GM19468 (cell line): ENCODE data around the gene CRACR2A.

ENCODE experiments used
- ATAC-seq: cut with Tn5 transposase; IDR thresholded peaks from one replicate; pipeline ENCODE4 v1.9.1; 2021; ENCODE audit warnings: mild to moderate bottlenecking, moderate library complexity, moderate number of reproducible peaks; ENCODE audit not compliant: unreplicated experiment; ENCODE audit errors: extremely low read depth

The CRACR2A gene

DNA sequence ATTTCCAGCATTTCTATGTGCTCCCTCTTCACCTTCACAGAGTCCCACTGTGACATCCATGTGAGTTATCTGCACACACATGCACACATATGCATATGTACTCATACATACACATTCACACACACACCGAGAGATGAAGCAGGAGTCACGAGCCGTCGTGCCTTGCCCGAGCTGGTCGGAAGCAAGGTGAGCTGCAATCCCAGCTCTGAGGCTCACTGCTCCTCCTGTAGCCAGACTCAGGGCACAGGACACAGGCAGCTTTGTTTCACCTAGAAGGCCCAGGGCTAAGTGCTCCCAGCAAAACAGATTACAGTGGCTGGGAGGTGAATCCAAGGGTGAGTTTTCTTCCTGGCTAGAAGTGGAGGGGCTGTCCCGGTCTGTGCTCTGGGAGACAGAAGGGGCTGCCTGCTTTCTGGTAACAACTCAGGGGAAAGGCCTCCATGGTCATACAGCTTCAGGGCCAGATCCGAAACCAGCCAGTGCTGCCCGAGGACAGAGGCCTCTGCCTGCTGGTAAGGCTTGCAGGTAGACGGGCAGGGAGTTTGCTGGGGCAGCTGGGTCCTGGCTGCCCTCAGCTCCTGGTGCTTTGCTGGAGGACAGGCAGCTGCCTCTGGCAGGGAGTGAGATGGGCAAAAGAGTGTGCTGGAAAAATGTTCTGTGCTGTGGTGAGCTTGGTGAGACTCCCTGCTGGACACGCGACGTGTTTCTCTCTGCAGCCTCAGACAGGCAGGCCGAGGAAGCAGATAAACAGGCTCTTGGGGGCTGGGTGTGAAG lies 123.7 kb downstream of the CRACR2A start:
- no peak for ATAC-seq

DNA sequence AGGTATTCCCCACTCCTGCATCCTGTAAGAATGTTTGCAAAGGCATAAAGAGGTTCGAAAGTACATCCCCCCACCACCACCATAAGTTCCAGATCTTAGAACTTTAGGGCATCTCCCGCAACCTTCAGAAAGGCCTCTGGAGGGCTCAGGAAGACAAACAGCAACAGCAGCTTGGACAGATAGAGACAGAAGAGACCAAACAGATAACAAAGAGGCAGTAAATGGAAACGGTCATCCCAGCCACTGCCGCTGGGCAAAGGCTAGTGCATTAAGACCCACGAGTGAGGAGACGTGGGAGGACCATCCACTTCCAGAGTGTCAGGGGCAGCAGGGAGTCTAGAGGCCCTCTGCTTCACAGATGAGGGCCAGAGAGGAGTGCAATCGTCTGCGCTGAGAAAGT lies 124.3 kb downstream of the CRACR2A start:
- ATAC-seq, result no peak

- ATAC-seq, result no peak
Observed at GRCh38 chr12:3627336-3627735, 125.6 kb downstream of the CRACR2A start.

- ATAC-seq, result no peak
Observed at GRCh38 chr12:3624273-3624672, 128.6 kb downstream of the CRACR2A start.

GRCh38 chr12:3622822-3623690 lies 129.9 kb downstream of the CRACR2A start:
- no peak for ATAC-seq

- ATAC-seq, result no peak
Observed at GRCh38 chr12:3622021-3622821, 130.7 kb downstream of the CRACR2A start.

DNA sequence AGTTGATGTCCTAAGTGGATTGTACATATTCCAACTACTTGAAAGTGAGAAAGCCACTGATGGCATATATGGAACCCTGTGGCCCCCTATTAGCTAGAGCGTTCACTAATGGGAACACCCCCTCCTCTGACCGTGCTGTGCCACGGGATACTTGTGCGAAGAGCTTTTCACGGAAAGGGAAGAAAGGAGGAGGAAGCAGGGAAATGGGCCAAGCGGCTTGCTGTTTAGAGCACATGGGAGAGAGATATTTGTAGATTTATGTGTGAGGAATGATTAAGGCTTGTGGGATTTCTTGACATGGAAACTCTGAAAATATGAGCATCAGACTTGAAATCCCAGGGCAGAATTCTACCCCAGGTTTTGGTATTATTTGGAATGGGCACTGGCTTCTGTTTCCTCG lies 132.1 kb downstream of the CRACR2A start:
- no peak for ATAC-seq

DNA sequence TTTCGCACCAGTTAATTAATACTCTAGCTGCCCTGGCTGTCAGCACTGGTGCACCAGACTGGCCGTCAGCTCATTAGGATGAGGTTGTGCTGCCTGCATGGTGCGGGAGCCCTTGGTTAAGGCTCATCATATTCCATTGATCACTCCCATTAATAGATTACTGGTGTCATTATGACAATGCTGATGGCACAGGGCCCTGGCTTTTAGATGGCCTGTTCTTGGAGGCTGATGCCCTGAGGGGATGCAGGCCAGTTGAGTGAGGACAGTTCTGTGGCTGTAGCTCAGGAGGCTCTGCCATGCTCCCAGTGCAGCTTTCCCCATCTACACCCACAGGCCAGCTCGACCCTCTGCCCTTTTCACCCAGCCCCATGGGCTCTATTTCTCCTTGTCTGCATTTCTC lies 135.3 kb downstream of the CRACR2A start:
- no peak for ATAC-seq

DNA sequence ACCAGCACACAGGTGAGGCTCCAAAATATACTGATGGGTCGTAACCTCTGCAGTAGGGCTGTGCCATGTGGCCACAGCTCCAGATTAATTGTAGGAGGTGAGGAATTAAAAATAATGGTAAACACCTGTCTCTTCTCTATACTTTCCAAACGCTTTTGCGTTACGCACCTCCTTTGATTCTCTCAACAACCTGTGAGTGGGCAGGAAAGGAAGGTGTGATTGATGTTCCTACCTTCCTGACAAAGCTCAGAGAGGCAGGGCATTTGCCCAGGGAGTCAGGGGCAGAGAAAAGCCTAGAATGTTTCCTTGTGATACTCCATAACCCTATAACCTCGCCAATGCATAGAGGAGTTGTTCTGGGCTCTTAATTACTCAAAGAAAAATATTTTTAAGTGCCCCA lies 137.0 kb downstream of the CRACR2A start:
- ATAC-seq, result no peak

- no peak for ATAC-seq
Observed at GRCh38 chr12:3614806-3615466, 138.0 kb downstream of the CRACR2A start.

DNA sequence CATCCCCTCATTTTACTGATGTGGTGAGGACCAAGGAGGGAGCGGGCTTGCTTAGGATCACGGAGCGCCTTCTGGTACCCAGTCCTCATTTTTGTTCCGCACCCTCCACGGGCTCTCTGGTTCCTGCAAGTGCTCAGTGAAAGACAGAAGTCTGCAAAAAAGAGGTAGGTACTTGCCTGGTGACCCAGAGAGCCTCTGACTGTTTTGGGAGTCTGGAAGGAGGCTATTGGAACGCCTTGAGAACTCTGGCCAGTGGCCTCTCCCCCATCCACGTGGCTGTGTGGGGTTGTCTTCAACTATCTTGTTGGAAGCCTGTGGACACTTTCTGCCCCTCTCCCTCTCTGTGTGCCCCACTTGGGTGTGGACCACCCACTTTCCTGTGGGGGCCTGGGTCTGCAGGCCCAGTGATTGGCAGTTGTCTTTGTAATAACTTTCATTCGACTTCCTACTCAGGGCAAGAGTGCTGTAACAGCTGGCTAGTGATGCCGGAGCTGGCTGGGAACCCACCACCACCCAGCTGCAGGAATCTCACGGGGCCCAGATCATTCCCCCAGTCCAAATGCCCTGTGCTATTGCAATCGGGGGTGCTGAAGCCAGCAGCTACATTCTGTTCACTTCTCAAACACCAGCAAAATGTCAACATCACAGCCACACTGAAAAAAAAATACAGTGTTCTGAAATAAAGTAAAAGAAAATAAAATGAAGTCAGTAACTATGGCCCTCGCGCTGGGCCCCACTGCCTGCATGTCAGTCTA lies 139.1 kb downstream of the CRACR2A start:
- ATAC-seq, result no peak

- ATAC-seq, result no peak
Observed at GRCh38 chr12:3611860-3612703, 140.8 kb downstream of the CRACR2A start.

GRCh38 chr12:3607821-3608220 lies 145.1 kb downstream of the CRACR2A start:
- ATAC-seq, result no peak

DNA sequence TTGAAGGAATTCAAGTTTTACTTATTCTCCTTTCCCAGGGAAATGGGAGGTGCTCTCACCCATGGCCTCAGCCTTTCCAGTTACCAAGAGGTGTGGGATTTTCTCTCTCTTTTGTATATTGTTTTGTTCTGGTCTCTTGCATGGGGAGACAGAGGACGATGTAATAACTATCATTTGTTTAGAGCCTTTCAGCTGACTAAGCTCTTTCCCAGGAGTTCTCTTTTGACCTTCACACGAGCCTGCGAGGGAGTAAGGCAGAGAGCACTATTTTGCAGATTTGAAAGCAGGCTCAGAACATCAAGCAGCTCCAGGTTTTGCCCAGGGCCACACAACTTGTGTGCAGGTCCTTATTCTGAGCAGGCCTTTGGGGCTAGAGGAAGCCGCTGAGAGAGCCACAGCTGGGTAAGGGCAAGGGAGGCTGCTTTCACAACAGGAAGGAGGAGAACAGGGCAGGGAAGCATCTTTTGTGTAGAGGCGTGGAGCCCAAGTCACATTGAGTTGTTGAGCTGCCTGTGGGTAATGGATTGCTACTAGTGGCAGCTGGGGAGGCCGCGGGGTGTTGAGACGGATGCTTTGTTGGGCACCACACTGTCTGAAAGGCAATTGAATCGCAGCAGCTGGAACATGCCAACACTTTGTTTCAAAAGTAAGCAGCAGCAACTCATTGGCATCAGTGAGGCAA lies 145.7 kb downstream of the CRACR2A start:
- no peak for ATAC-seq

DNA sequence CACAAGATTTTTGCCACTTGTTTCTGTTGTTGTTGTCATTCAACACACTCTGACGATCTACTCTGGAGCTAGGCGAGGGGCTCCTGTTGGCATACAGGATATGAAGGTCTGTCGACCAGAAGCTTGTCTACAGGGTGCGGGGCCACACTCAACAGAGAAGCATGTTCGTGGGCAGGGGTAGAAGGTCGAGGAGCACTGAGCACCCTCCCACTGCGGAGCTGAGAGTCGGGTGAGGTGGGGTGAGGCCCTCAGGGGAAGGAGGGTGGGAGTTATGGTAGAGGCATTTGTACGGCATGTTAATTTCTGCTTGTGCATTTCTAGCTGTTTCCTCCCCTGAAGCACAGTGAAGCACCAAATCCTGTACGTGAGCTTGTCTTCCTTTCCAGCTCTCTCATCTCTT lies 146.8 kb downstream of the CRACR2A start:
- no peak for ATAC-seq

DNA sequence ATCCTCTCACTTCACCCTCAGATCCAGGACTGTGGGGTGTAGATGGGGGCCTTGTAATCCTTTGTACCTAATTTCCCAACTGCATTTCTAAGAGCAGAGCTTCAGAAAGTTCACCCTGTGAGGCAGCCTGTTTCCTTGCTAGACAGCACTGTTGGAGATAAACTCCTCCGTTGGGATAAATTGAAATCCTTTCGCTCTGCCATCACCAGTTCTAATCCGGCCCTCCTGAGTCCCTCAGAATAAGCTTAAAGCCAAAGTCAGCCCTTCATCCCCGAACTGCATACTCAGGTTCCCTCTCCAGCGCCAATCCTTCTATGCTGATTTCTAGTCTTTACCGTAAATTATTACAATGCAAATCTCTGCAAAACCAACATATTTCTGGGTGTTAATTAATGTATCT lies 147.2 kb downstream of the CRACR2A start:
- ATAC-seq, result no peak

GRCh38 chr12:3604748-3605586 lies 147.9 kb downstream of the CRACR2A start:
- no peak for ATAC-seq
